Measurements from ENCODE around the gene ARHGAP42. TPM values are rescaled to one million over a fixed set of nuclear protein-coding genes. Genes with fewer than 3 reads are reported as not detected.

Gene ARHGAP42
- total and polyA plus RNA-seq, 8 donors, result 0.76 to 4.9 (median 1.8) TPM

- ATAC-seq (no peak), FAIRE-seq (no peak), DNase-seq (no peak)
- H3K4me3 ChIP-seq, result no peak overlapping the region
- no peaks in the 10 kb centered on the region for H3K9me3 ChIP-seq
- H3K27me3 ChIP-seq, result no peaks in the 10 kb centered on the region
- H3K4me1 ChIP-seq, result no peaks in the 10 kb centered on the region
- no peak for TF ChIP-seq CTCF (IDR thresholded peaks at IDR 0.05)
- no peaks in the 10 kb centered on the region for H3K36me3 ChIP-seq
- no peak overlapping the region for H3K27ac ChIP-seq
- intact Hi-C loops (cut with DNase I), result no loop called here
- WGBS, 2 donors, result 37 to 42% methylated on average over 1 of the region's 1 CpG
Observed at GRCh38 chr11:100769165-100769564, 82.1 kb downstream of the ARHGAP42 start.

GRCh38 chr11:100769617-100770016 lies 82.5 kb downstream of the ARHGAP42 start:
- Histone ChIP-seq H3K36me3 (no peaks in the 10 kb centered on the region), H3K9me3 (no peaks in the 10 kb centered on the region), H3K4me1 (no peaks in the 10 kb centered on the region), H3K4me3 (no peak overlapping the region), H3K27ac (no peak overlapping the region), H3K27me3 (no peaks in the 10 kb centered on the region)
- no peak for TF ChIP-seq CTCF (IDR thresholded peaks at IDR 0.05)
- FAIRE-seq (no peak), ATAC-seq (no peak), DNase-seq (no peak)
- WGBS, 2 donors, result 64 to 76% methylated on average over 3 of the region's 3 CpGs
- intact Hi-C loops (cut with DNase I), result no loop called here

- DNase-seq (no peak), ATAC-seq (no peak), FAIRE-seq (no peak)
- Histone ChIP-seq H3K4me1 (peaks cover 0 to 8% (median 6%) of the 10 kb centered on the region in 3 donors), H3K36me3 (no peaks in the 10 kb centered on the region), H3K9me3 (no peaks in the 10 kb centered on the region), H3K27me3 (no peaks in the 10 kb centered on the region), H3K27ac (no peak overlapping the region), H3K4me3 (no peak overlapping the region)
- no peak for TF ChIP-seq CTCF (IDR thresholded peaks at IDR 0.05)
- intact Hi-C loops (cut with DNase I), result no loop called here
- WGBS, 2 donors, result 87 to 93% methylated on average over 7 of the region's 7 CpGs
Observed at GRCh38 chr11:100774132-100774531, 87.0 kb downstream of the ARHGAP42 start.

GRCh38 chr11:100774859-100775258 lies 87.8 kb downstream of the ARHGAP42 start:
- Histone ChIP-seq H3K4me3 (no peak overlapping the region), H3K27ac (no peak overlapping the region), H3K9me3 (no peaks in the 10 kb centered on the region), H3K27me3 (no peaks in the 10 kb centered on the region), H3K4me1 (peaks cover 0 to 8% (median 6%) of the 10 kb centered on the region in 3 donors), H3K36me3 (no peaks in the 10 kb centered on the region)
- no peak for TF ChIP-seq CTCF (IDR thresholded peaks at IDR 0.05)
- FAIRE-seq, result no peak
- intact Hi-C loops (cut with DNase I), result no loop called here
- DNase-seq, result no peak
- 84 to 89% methylated on average over 3 of the region's 3 CpGs for WGBS, 2 donors
- no peak for ATAC-seq

GRCh38 chr11:100776212-100776896 lies 89.3 kb downstream of the ARHGAP42 start:
- Histone ChIP-seq H3K9me3 (no peaks in the 10 kb centered on the region), H3K4me1 (peaks cover 0 to 8% (median 6%) of the 10 kb centered on the region in 3 donors), H3K4me3 (no peak overlapping the region), H3K27ac (peak overlapping the region in 3 of 4 donors; percentile 19 to 35 (median 32)), H3K27me3 (no peaks in the 10 kb centered on the region), H3K36me3 (no peaks in the 10 kb centered on the region)
- peak; percentile 81 for FAIRE-seq
- intact Hi-C loops (cut with DNase I), result no loop called here
- 50 to 54% methylated on average over 6 of the region's 6 CpGs for WGBS, 2 donors
- no peak for DNase-seq
- TF ChIP-seq CTCF (IDR thresholded peaks at IDR 0.05), result no peak
- ATAC-seq, result peak; percentile 81 to 88 (median 84)
